Nephron progenitor cell (in vitro differentiated cells): Measurements from ENCODE around the gene FLT1.

Experiments
- DNase-seq: peaks from one replicate; pipeline ENCODE4 v3.0.0; 2021
- H3K27ac Mint-ChIP-seq: 2 replicates; pipeline ENCODE4 v1.8.0; 2021; ENCODE audit warnings: mild to moderate bottlenecking, moderate library complexity, mixed read lengths
- H3K27me3 Mint-ChIP-seq: 2 replicates; pipeline ENCODE4 v1.8.0; 2021; ENCODE audit warnings: mild to moderate bottlenecking, low read depth, mixed read lengths; ENCODE audit not compliant: poor library complexity
- H3K36me3 Mint-ChIP-seq: 2 replicates; pipeline ENCODE4 v1.8.0; 2021; ENCODE audit warnings: low read depth, mixed read lengths
- H3K4me1 Mint-ChIP-seq: 2 replicates; pipeline ENCODE4 v1.8.0; 2021; ENCODE audit warnings: mixed read lengths
- H3K4me3 Mint-ChIP-seq: 2 replicates; pipeline ENCODE4 v1.8.0; 2021; ENCODE audit warnings: mild to moderate bottlenecking, moderate library complexity, mixed read lengths
- H3K9me3 Mint-ChIP-seq: 2 replicates; pipeline ENCODE4 v1.8.0; 2021; ENCODE audit warnings: mild to moderate bottlenecking, moderate library complexity, mixed read lengths
- CTCF ChIP-seq: fragments of 200-600 bp; sonication (generic); IDR thresholded peaks from 2 replicates; pipeline ENCODE4 v1.5.0; 2021; ENCODE audit warnings: antibody characterized with exemption

Gene FLT1

DNA sequence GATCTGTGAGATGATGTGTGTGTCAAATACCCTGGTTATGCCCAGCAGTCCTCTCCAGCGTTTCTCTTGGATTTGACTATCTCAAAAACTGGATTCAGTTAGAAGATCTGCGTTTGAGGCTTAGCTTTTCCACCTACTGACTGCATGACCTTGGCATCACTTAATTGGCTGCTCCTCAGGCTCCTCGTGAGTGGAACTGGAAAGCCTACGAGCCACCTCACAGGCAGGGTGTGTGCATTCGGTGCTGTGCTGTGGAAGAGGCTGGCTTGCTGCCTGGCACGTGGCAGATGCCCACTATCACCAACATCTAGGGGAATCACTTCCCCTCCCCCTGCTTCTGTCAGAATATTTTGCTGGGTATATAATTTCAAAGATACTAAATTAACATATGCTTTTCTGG lies 25.6 kb downstream of the FLT1 start:
- no peak overlapping the region for H3K27ac Mint-ChIP-seq
- peaks cover 7% of the 10 kb centered on the region for H3K36me3 Mint-ChIP-seq
- H3K27me3 Mint-ChIP-seq = peaks cover 7% of the 10 kb centered on the region
- no peak for DNase-seq
- peaks cover 29% of the 10 kb centered on the region for H3K4me1 Mint-ChIP-seq
- TF ChIP-seq CTCF = no peak
- no peak overlapping the region for H3K4me3 Mint-ChIP-seq
- peaks cover 9% of the 10 kb centered on the region for H3K9me3 Mint-ChIP-seq

- Mint-ChIP-seq H3K4me1 (peaks cover 29% of the 10 kb centered on the region), H3K27me3 (peaks cover 7% of the 10 kb centered on the region), H3K9me3 (peaks cover 9% of the 10 kb centered on the region), H3K36me3 (peaks cover 7% of the 10 kb centered on the region), H3K4me3 (no peak overlapping the region), H3K27ac (no peak overlapping the region)
- DNase-seq = no peak
- no peak for TF ChIP-seq CTCF
Measured at GRCh38 chr13:28468023-28468915, 26.7 kb downstream of the FLT1 start.

- Mint-ChIP-seq H3K4me1 (peaks cover 21% of the 10 kb centered on the region), H3K9me3 (no peaks in the 10 kb centered on the region), H3K27me3 (peaks cover 3% of the 10 kb centered on the region), H3K27ac (peak overlapping the region; percentile 32), H3K36me3 (no peaks in the 10 kb centered on the region), H3K4me3 (no peak overlapping the region)
- DNase-seq = no peak
- no peak for TF ChIP-seq CTCF
Measured at GRCh38 chr13:28467034-28467433, 27.9 kb downstream of the FLT1 start.

GRCh38 chr13:28466151-28466550 lies 28.8 kb downstream of the FLT1 start:
- Mint-ChIP-seq H3K36me3 (no peaks in the 10 kb centered on the region), H3K9me3 (no peaks in the 10 kb centered on the region), H3K4me1 (peaks cover 21% of the 10 kb centered on the region), H3K27ac (no peak overlapping the region), H3K4me3 (no peak overlapping the region), H3K27me3 (peaks cover 3% of the 10 kb centered on the region)
- no peak for DNase-seq
- no peak for TF ChIP-seq CTCF

DNA sequence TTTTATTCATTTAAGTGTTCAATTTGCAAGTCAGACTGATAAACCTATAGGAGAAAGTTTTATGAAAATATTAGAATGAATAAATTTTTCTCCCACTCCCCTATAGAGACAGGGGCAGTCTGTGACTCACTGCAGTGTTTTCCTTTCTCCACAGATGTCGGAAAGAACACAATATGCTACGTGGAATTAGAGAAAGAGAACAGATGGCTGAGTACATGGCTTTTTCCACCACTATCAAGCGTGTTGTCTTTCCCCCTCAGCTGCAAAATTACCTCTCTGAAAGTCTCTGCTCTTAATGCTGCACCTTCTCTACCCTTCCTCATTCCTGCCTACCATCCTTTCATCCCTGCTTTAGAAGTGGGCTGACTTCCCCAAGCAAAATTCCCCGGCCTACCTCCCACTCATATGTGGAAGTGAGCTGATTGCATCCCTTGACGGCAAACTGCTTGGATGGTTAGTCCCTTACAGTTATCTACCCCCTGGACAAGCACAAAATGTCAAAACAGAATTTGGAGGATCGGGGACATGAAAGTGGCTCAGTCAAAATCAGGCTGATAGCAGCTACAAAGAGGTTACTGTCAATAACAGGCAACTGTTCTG lies 30.0 kb downstream of the FLT1 start:
- peaks cover 21% of the 10 kb centered on the region for H3K4me1 Mint-ChIP-seq
- DNase-seq = no peak
- no peak overlapping the region for H3K4me3 Mint-ChIP-seq
- H3K27ac Mint-ChIP-seq = no peak overlapping the region
- no peak for TF ChIP-seq CTCF
- no peaks in the 10 kb centered on the region for H3K36me3 Mint-ChIP-seq
- H3K9me3 Mint-ChIP-seq = no peaks in the 10 kb centered on the region
- H3K27me3 Mint-ChIP-seq = peaks cover 5% of the 10 kb centered on the region
